HepG2 (cell line): ENCODE results near the gene PCNA. TPM values are rescaled to one million over a fixed set of nuclear protein-coding genes. Genes with fewer than 3 reads are reported as not detected.

Experiments used
- BATF2 ChIP-seq: sonication (generic); formaldehyde crosslinking; IDR thresholded peaks from 2 replicates; pipeline ENCODE4 v1.8.0; 2022; ENCODE audit warnings: mild to moderate bottlenecking, missing genetic modification reagents, moderate library complexity
- FOXA3 ChIP-seq: IDR thresholded peaks from 2 replicates; pipeline ENCODE4 v1.6.1; 2016; ENCODE audit warnings: missing genetic modification reagents, missing compliant biosample characterization
- HIC2 ChIP-seq: sonication (generic); formaldehyde crosslinking; IDR thresholded peaks from 2 replicates; pipeline ENCODE4 v1.9.0; 2022; ENCODE audit warnings: low read depth, missing genetic modification reagents
- HNRNPL ChIP-seq: fragments of 200-400 bp; formaldehyde crosslinking; IDR thresholded peaks from 2 replicates; pipeline ENCODE4 v1.6.1; 2017; ENCODE audit warnings: mild to moderate bottlenecking, low read depth, low read length
- HOMEZ ChIP-seq: IDR thresholded peaks from 2 replicates; pipeline ENCODE4 v1.6.1; 2016; ENCODE audit warnings: low read depth
- IRX3 ChIP-seq: sonication (generic); formaldehyde crosslinking; IDR thresholded peaks from 2 replicates; pipeline ENCODE4 v1.8.1; 2023; ENCODE audit warnings: mild to moderate bottlenecking, low read depth, missing genetic modification reagents, borderline replicate concordance
- ISL2 ChIP-seq: sonication (generic); formaldehyde crosslinking; IDR thresholded peaks from 2 replicates; pipeline ENCODE4 v1.5.0; 2020; ENCODE audit warnings: missing genetic modification reagents
- KLF11 ChIP-seq: IDR thresholded peaks from 2 replicates; pipeline ENCODE4 v1.6.1; 2016; ENCODE audit warnings: missing compliant biosample characterization
- KLF16 ChIP-seq, 2 experiments: sonication (generic) in 1 of 2; formaldehyde crosslinking in 1 of 2; IDR thresholded peaks; 2 replicates each; pipeline versions ENCODE4 v1.6.1 to v1.8.0; 2016 to 2023; ENCODE audit warnings: missing genetic modification reagents in 2 of 2, missing compliant biosample characterization in 1 of 2
- SMAD1 ChIP-seq: sonication (generic); formaldehyde crosslinking; IDR thresholded peaks from 2 replicates; pipeline ENCODE4 v1.4.0; 2020; ENCODE audit warnings: missing genetic modification reagents, low read depth, mild to moderate bottlenecking, borderline replicate concordance
- SP140L ChIP-seq: sonication (generic); formaldehyde crosslinking; IDR thresholded peaks from 2 replicates; pipeline ENCODE4 v1.4.0; 2020; ENCODE audit warnings: missing genetic modification reagents, borderline replicate concordance
- SP4 ChIP-seq: sonication (generic); formaldehyde crosslinking; IDR thresholded peaks from 2 replicates; pipeline ENCODE4 v1.8.1; 2023; ENCODE audit warnings: mild to moderate bottlenecking, missing genetic modification reagents
- SRY ChIP-seq: sonication (generic); formaldehyde crosslinking; IDR thresholded peaks from 2 replicates; pipeline ENCODE4 v1.8.0; 2022; ENCODE audit warnings: mild to moderate bottlenecking, missing genetic modification reagents
- ZHX1 ChIP-seq: sonication (generic); formaldehyde crosslinking; IDR thresholded peaks from 2 replicates; pipeline ENCODE4 v1.8.1; 2022; ENCODE audit warnings: low read depth, mild to moderate bottlenecking, missing genetic modification reagents
- ZNF441 ChIP-seq: sonication (generic); formaldehyde crosslinking; IDR thresholded peaks from 2 replicates; pipeline ENCODE4 v1.7.0; 2021; ENCODE audit warnings: missing genetic modification reagents, borderline replicate concordance
- ZNF451 ChIP-seq: sonication (generic); formaldehyde crosslinking; IDR thresholded peaks from 2 replicates; pipeline ENCODE4 v1.5.0; 2020; ENCODE audit warnings: mild to moderate bottlenecking, missing genetic modification reagents
- ZNF549 ChIP-seq: sonication (generic); formaldehyde crosslinking; IDR thresholded peaks from 2 replicates; pipeline ENCODE4 v1.5.0; 2020; ENCODE audit warnings: missing genetic modification reagents
- ZNF557 ChIP-seq: sonication (generic); formaldehyde crosslinking; IDR thresholded peaks from 2 replicates; pipeline ENCODE4 v1.4.0; 2020; ENCODE audit warnings: missing genetic modification reagents
- ZNF709 ChIP-seq: sonication (generic); formaldehyde crosslinking; IDR thresholded peaks from 2 replicates; pipeline ENCODE4 v1.5.0; 2020; ENCODE audit warnings: mild to moderate bottlenecking, missing genetic modification reagents
- ZSCAN29 ChIP-seq: sonication (generic); formaldehyde crosslinking; conservative IDR thresholded peaks from 2 replicates; pipeline ENCODE4 v1.4.0; 2020; ENCODE audit warnings: mild to moderate bottlenecking, missing genetic modification reagents
- ZSCAN5A ChIP-seq: sonication (generic); formaldehyde crosslinking; IDR thresholded peaks from 2 replicates; pipeline ENCODE4 v1.8.0; 2022; ENCODE audit warnings: mild to moderate bottlenecking, missing genetic modification reagents, borderline replicate concordance
- polyA plus RNA-seq, 8 experiments: library from polyadenylated mRNA; depleted of rRNA in 3 of 8; stranded (reverse) in 7 of 8; unstranded in 1 of 8; fragments of >200 nt; fragmentation: Illumina TruSeq in 4 of 8; extraction: Trizol in 4 of 8; gene quantifications; 2 replicates each; pipeline versions ENCODE4 v1.2.1 to v1.2.3, GENCODE V29; 2011 to 2016; ENCODE audit warnings: low read depth in 4 of 8, missing spikeins in 1 of 8, mixed read lengths in 1 of 8; ENCODE audit not compliant: insufficient read depth in 1 of 8
- total RNA-seq, 5 experiments: library from RNA; depleted of rRNA; stranded (reverse); fragments of >200 nt; fragmentation: Illumina TruSeq; extraction: Trizol; gene quantifications; 2 replicates each; pipeline ENCODE4 v1.2.3, GENCODE V29; 2016; ENCODE audit warnings: low read depth in 1 of 5

The PCNA gene
- total and polyA plus RNA-seq, 2 of the 13 experiments (the other 11 are each of a cell fraction or from before 2014, with no cell fraction given), result 229 to 655 TPM

GRCh38 chr20:5156675-5157448 lies 37.1 kb upstream of the PCNA start (continued):
- no peak for TF ChIP-seq HNRNPL
- no peak for TF ChIP-seq ZNF451 (CRISPR knock-in tag)
- no peak for TF ChIP-seq BATF2 (CRISPR knock-in tag)
- peak; percentile 91 for TF ChIP-seq HOMEZ (CRISPR knock-in tag)
- no peak for TF ChIP-seq IRX3 (CRISPR knock-in tag)
- no peak for TF ChIP-seq SP4
- no peak for TF ChIP-seq ZNF557
- no peak for TF ChIP-seq SMAD1 (CRISPR knock-in tag)
- TF ChIP-seq KLF16 (CRISPR knock-in tag; IDR thresholded peaks at IDR 0.05), result no peak
- TF ChIP-seq SRY, result no peak
- TF ChIP-seq ZHX1, result no peak
- no peak for TF ChIP-seq HIC2 (CRISPR knock-in tag)
- TF ChIP-seq ZNF709 (CRISPR knock-in tag), result no peak
- TF ChIP-seq ZSCAN5A (CRISPR knock-in tag), result no peak
- no peak for TF ChIP-seq SP140L
- no peak for TF ChIP-seq ZNF549 (CRISPR knock-in tag)
- TF ChIP-seq ZSCAN29, result 0 out of 2 replicates have a peak, but pooled peaks have one; percentile 68
- TF ChIP-seq KLF11, result no peak
- TF ChIP-seq FOXA3 (CRISPR knock-in tag), result peak; percentile 63; the same call in 1 of the 2 replicates
- TF ChIP-seq ISL2 (CRISPR knock-in tag), result no peak
- TF ChIP-seq ZNF441 (CRISPR knock-in tag), result no peak
